ENCODE results near the gene MLF2. TPM values are rescaled to one million over a fixed set of nuclear protein-coding genes. Genes with fewer than 3 reads are reported as not detected.
"Not testable (repeated sequence)": the region's sequence is repeated elsewhere in the genome, so short reads cannot be mapped to it uniquely, and the experiment has no call there.

The MLF2 gene
- polyA plus RNA-seq, 1 donor from 2014 or later = 134 TPM

DNA sequence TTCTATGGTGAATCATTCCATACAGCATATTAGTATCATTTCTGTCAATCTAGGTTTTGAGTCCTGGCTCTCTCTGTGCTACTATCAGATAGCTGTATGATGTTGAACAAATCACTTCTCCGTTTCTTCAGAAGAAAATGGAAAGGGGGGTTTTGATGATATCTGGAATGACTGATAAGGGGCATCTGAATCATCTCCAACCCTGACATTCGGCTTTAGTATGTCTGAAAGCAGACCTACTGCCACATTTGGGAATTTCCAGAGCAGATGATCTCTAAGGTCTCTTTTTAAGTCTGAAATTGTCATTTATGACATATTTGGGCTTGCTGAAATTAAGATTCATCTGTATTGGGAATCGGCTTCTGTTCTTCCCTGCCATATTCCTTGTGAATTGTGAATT lies 10.1 kb downstream of the MLF2 start:
- no peaks in the 10 kb centered on the region for H3K9me2 ChIP-seq (ENCODE audit: insufficient read depth, low read length)
- no peak overlapping the region for H3K4me3 ChIP-seq (ENCODE audit: low read length)
- H3K4me2 ChIP-seq (ENCODE audit: low read length) = no peak overlapping the region
- H3K79me2 ChIP-seq (replicated peaks; ENCODE audit: insufficient read depth, low read length) = no peaks in the 10 kb centered on the region
- H3K27me3 ChIP-seq (ENCODE audit: insufficient read depth, low read depth, low read length) = no peaks in the 10 kb centered on the region
- H2AFZ ChIP-seq (ENCODE audit: low read depth, low read length) = no peak overlapping the region
- H3K9ac ChIP-seq (ENCODE audit: low read length) = no peak overlapping the region
- H3K9me3 ChIP-seq (ENCODE audit: low read length) = no peaks in the 10 kb centered on the region
- no peaks in the 10 kb centered on the region for H4K20me1 ChIP-seq (ENCODE audit: insufficient read depth)
- no peak overlapping the region for H3K27ac ChIP-seq (ENCODE audit: low read length)
- TF ChIP-seq TAF1 (IDR thresholded peaks at IDR 0.05; ENCODE audit: low read depth) (no peak), RAD21 (conservative IDR thresholded peaks at IDR 0.05) (no peak), MXI1 (conservative IDR thresholded peaks at IDR 0.05; ENCODE audit: poor library complexity, severe bottlenecking) (no peak)
- TF ChIP-seq, protein P1, sequence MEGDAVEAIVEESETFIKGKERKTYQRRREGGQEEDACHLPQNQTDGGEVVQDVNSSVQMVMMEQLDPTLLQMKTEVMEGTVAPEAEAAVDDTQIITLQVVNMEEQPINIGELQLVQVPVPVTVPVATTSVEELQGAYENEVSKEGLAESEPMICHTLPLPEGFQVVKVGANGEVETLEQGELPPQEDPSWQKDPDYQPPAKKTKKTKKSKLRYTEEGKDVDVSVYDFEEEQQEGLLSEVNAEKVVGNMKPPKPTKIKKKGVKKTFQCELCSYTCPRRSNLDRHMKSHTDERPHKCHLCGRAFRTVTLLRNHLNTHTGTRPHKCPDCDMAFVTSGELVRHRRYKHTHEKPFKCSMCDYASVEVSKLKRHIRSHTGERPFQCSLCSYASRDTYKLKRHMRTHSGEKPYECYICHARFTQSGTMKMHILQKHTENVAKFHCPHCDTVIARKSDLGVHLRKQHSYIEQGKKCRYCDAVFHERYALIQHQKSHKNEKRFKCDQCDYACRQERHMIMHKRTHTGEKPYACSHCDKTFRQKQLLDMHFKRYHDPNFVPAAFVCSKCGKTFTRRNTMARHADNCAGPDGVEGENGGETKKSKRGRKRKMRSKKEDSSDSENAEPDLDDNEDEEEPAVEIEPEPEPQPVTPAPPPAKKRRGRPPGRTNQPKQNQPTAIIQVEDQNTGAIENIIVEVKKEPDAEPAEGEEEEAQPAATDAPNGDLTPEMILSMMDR (IDR thresholded peaks at IDR 0.05; ENCODE audit: poor library complexity, severe bottlenecking) = no peak
- TF ChIP-seq, protein P2, sequence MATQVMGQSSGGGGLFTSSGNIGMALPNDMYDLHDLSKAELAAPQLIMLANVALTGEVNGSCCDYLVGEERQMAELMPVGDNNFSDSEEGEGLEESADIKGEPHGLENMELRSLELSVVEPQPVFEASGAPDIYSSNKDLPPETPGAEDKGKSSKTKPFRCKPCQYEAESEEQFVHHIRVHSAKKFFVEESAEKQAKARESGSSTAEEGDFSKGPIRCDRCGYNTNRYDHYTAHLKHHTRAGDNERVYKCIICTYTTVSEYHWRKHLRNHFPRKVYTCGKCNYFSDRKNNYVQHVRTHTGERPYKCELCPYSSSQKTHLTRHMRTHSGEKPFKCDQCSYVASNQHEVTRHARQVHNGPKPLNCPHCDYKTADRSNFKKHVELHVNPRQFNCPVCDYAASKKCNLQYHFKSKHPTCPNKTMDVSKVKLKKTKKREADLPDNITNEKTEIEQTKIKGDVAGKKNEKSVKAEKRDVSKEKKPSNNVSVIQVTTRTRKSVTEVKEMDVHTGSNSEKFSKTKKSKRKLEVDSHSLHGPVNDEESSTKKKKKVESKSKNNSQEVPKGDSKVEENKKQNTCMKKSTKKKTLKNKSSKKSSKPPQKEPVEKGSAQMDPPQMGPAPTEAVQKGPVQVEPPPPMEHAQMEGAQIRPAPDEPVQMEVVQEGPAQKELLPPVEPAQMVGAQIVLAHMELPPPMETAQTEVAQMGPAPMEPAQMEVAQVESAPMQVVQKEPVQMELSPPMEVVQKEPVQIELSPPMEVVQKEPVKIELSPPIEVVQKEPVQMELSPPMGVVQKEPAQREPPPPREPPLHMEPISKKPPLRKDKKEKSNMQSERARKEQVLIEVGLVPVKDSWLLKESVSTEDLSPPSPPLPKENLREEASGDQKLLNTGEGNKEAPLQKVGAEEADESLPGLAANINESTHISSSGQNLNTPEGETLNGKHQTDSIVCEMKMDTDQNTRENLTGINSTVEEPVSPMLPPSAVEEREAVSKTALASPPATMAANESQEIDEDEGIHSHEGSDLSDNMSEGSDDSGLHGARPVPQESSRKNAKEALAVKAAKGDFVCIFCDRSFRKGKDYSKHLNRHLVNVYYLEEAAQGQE (IDR thresholded peaks at IDR 0.05; ENCODE audit: borderline replicate concordance) = no peak
- H3K36me3 ChIP-seq (ENCODE audit: insufficient read depth, low read length) = peaks cover 5% of the 10 kb centered on the region
- H3F3A ChIP-seq (ENCODE audit: insufficient read depth, low read length, poor library complexity, severe bottlenecking) = no peaks in the 10 kb centered on the region

DNA sequence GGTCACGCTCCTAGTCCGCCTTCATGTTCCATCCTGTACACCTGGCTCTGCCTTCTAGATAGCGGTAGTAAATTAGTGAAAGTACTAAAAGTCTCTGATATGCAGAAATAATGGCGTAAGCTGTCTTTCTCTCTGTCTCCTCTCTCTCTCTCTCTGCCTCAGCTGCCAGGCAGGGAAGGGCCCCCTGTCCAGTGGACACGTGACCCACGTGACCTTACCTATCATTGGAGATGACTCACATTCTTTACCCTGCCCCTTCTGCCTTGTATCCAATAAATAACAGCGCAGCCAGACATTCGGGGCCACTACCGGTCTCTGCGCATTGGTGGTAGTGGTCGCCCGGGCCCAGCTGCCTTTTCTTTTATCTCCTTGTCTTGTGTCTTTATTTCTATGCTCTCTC lies 10.9 kb downstream of the MLF2 start:
- H3K27ac ChIP-seq (ENCODE audit: low read length); H3K4me2 ChIP-seq (ENCODE audit: low read length); H3K9ac ChIP-seq (ENCODE audit: low read length); H3K79me2 ChIP-seq (replicated peaks; ENCODE audit: insufficient read depth, low read length); H3F3A ChIP-seq (ENCODE audit: insufficient read depth, low read length, poor library complexity, severe bottlenecking); H4K20me1 ChIP-seq (ENCODE audit: insufficient read depth); H3K27me3 ChIP-seq (ENCODE audit: insufficient read depth, low read depth, low read length); H2AFZ ChIP-seq (ENCODE audit: low read depth, low read length); H3K4me3 ChIP-seq (ENCODE audit: low read length); H3K9me2 ChIP-seq (ENCODE audit: insufficient read depth, low read length); H3K36me3 ChIP-seq (ENCODE audit: insufficient read depth, low read length); H3K9me3 ChIP-seq (ENCODE audit: low read length): not testable (repeated sequence)

DNA sequence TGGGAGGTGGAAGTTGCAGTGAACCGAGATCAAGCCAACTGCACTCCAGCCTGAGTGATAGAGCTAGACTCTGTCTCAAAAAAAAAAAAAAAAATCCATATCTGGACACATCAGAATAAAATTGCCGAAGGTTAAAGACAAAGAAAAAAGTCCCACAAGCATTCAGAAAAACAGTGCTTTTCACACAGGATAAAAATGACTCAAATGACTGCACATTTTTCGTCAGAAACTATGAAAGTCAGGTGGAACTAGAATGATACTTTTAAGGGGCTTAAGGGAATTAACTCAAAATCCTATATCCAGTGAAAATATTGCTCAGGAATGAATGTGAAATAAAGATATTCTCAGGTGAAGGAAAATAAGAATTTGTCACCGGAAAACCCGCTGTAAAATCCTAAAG lies 16.2 kb downstream of the MLF2 start:
- Histone ChIP-seq H3K27me3 (ENCODE audit: insufficient read depth, low read depth, low read length) (no peaks in the 10 kb centered on the region), H3F3A (ENCODE audit: insufficient read depth, low read length, poor library complexity, severe bottlenecking) (no peaks in the 10 kb centered on the region), H3K9me3 (ENCODE audit: low read length) (no peaks in the 10 kb centered on the region), H3K9ac (ENCODE audit: low read length) (no peak overlapping the region), H2AFZ (ENCODE audit: low read depth, low read length) (no peak overlapping the region), H3K4me2 (ENCODE audit: low read length) (no peak overlapping the region), H3K36me3 (ENCODE audit: insufficient read depth, low read length) (no peaks in the 10 kb centered on the region), H3K79me2 (replicated peaks; ENCODE audit: insufficient read depth, low read length) (no peaks in the 10 kb centered on the region), H4K20me1 (ENCODE audit: insufficient read depth) (no peaks in the 10 kb centered on the region), H3K4me3 (ENCODE audit: low read length) (no peak overlapping the region), H3K27ac (ENCODE audit: low read length) (no peak overlapping the region), H3K9me2 (ENCODE audit: insufficient read depth, low read length) (no peaks in the 10 kb centered on the region)
- TF ChIP-seq EP300 (conservative IDR thresholded peaks at IDR 0.05; ENCODE audit: poor library complexity, severe bottlenecking) (no peak), TAF1 (IDR thresholded peaks at IDR 0.05; ENCODE audit: low read depth) (no peak), SMC3 (conservative IDR thresholded peaks at IDR 0.05; ENCODE audit: poor library complexity) (no peak), EZH2 (IDR thresholded peaks at IDR 0.05; ENCODE audit: borderline replicate concordance, insufficient read depth, low read length, poor library complexity, severe bottlenecking) (no peak), MXI1 (conservative IDR thresholded peaks at IDR 0.05; ENCODE audit: poor library complexity, severe bottlenecking) (no peak), POLR2AphosphoS5 (IDR thresholded peaks at IDR 0.05) (no peak), RAD21 (conservative IDR thresholded peaks at IDR 0.05) (no peak)
- TF ChIP-seq, protein P1 (IDR thresholded peaks at IDR 0.05; ENCODE audit: poor library complexity, severe bottlenecking) = no peak
- TF ChIP-seq, protein P2 (IDR thresholded peaks at IDR 0.05; ENCODE audit: borderline replicate concordance) = no peak
